Liver (tissue), 9 donors: Measurements from ENCODE around the gene C1QL2. TPM values are rescaled to one million over a fixed set of nuclear protein-coding genes. Genes with fewer than 3 reads are reported as not detected.

Source experiments
- DNase-seq: peaks from one replicate; pipeline ENCODE4 v3.0.0-alpha.2; 2017; ENCODE audit warnings: low spot score
- H3K27ac ChIP-seq, 2 donors: one replicate each; pipeline ENCODE4 v1.7.0; 2013; ENCODE audit warnings: inconsistent platforms in 2 of 2, low read length in 2 of 2, control low read depth in 1 of 2, low read depth in 1 of 2, mild to moderate bottlenecking in 1 of 2
- H3K27me3 ChIP-seq, 4 donors: one replicate each; pipeline versions ENCODE4 v1.6.1 to v1.7.0; 2013; ENCODE audit warnings: low read length in 3 of 4, inconsistent platforms in 1 of 4, mild to moderate bottlenecking in 1 of 4, moderate library complexity in 1 of 4; ENCODE audit not compliant: control insufficient read depth in 4 of 4, insufficient read depth in 4 of 4
- H3K36me3 ChIP-seq, 4 donors: one replicate each; pipeline versions ENCODE4 v1.6.1 to v1.7.0; 2013; ENCODE audit warnings: low read length in 3 of 4, mild to moderate bottlenecking in 3 of 4, low read depth in 1 of 4, moderate library complexity in 1 of 4; ENCODE audit not compliant: control insufficient read depth in 4 of 4, insufficient read depth in 3 of 4
- H3K4me1 ChIP-seq, 4 donors: one replicate each; pipeline versions ENCODE4 v1.6.1 to v1.7.0; 2013; ENCODE audit warnings: low read length in 3 of 4, mild to moderate bottlenecking in 3 of 4, moderate library complexity in 1 of 4; ENCODE audit not compliant: control insufficient read depth in 4 of 4, insufficient read depth in 4 of 4
- H3K4me3 ChIP-seq, 3 donors: one replicate each; pipeline versions ENCODE4 v1.6.1 to v1.7.0; 2013; ENCODE audit warnings: low read length in 3 of 3, control low read depth in 1 of 3, low read depth in 1 of 3, mild to moderate bottlenecking in 1 of 3
- H3K9ac ChIP-seq, 2 donors: one replicate each; pipeline ENCODE4 v1.7.0; 2013; ENCODE audit warnings: low read length in 2 of 2, mild to moderate bottlenecking in 2 of 2, moderate library complexity in 2 of 2, control low read depth in 1 of 2, low read depth in 1 of 2
- H3K9me3 ChIP-seq, 4 donors: one replicate each; pipeline versions ENCODE4 v1.6.1 to v1.7.0; 2013; ENCODE audit warnings: low read length in 3 of 4; ENCODE audit not compliant: control insufficient read depth in 4 of 4
- CTCF ChIP-seq: fragments of 150-350 bp; IDR thresholded peaks from 2 replicates; pipeline ENCODE4 v1.5.1; 2017; ENCODE audit warnings: improper control_type of control experiment, low read depth, low read length; ENCODE audit not compliant: missing input control
- EGR1 ChIP-seq, 2 donors: IDR thresholded peaks; 2 replicates each; pipeline ENCODE4 v1.6.1; 2016 to 2018; ENCODE audit warnings: antibody characterized with exemption in 2 of 2, low read depth in 2 of 2
- FOXA1 ChIP-seq: IDR thresholded peaks from 2 replicates; pipeline ENCODE4 v1.6.1; 2016; ENCODE audit warnings: antibody characterized with exemption
- FOXA2 ChIP-seq: IDR thresholded peaks from 2 replicates; pipeline ENCODE4 v1.6.1; 2016; ENCODE audit warnings: antibody characterized with exemption
- GABPA ChIP-seq, 2 donors: IDR thresholded peaks in 1 of 2; conservative IDR thresholded peaks in 1 of 2; 2 replicates each; pipeline ENCODE4 v1.6.1; 2016; ENCODE audit warnings: antibody characterized with exemption in 2 of 2, mild to moderate bottlenecking in 1 of 2, moderate library complexity in 1 of 2
- HNF4A ChIP-seq, 2 donors: conservative IDR thresholded peaks; 2 replicates each; pipeline ENCODE4 v1.6.1; 2016; ENCODE audit warnings: antibody characterized with exemption in 2 of 2, mild to moderate bottlenecking in 2 of 2
- HNF4G ChIP-seq: IDR thresholded peaks from 2 replicates; pipeline ENCODE4 v1.6.1; 2016; ENCODE audit warnings: antibody characterized with exemption
- JUND ChIP-seq, 2 donors: IDR thresholded peaks; 2 replicates each; pipeline ENCODE4 v1.6.1; 2016; ENCODE audit warnings: antibody characterized with exemption in 2 of 2
- MAX ChIP-seq: IDR thresholded peaks from 2 replicates; pipeline ENCODE4 v1.6.1; 2016; ENCODE audit warnings: antibody characterized with exemption
- NR2F2 ChIP-seq: IDR thresholded peaks from 2 replicates; pipeline ENCODE4 v1.6.1; 2016; ENCODE audit warnings: antibody characterized with exemption
- RAD21 ChIP-seq, 2 donors: IDR thresholded peaks; 2 replicates each; pipeline ENCODE4 v1.6.1; 2016; ENCODE audit warnings: antibody characterized with exemption in 2 of 2, mild to moderate bottlenecking in 2 of 2
- SP1 ChIP-seq: IDR thresholded peaks from 2 replicates; pipeline ENCODE4 v1.6.1; 2018; ENCODE audit warnings: antibody characterized with exemption, mild to moderate bottlenecking
- TAF1 ChIP-seq: conservative IDR thresholded peaks from 2 replicates; pipeline ENCODE4 v1.6.1; 2016; ENCODE audit warnings: antibody characterized with exemption, mild to moderate bottlenecking
- YY1 ChIP-seq: IDR thresholded peaks from 2 replicates; pipeline ENCODE4 v1.6.1; 2016; ENCODE audit warnings: antibody characterized with exemption, mild to moderate bottlenecking
- WGBS: extraction: QIAGEN DNeasy Blood & Tissue Kit; methylation state at CpG from one replicate; pipeline ENCODE4 v1.1.7; 2013; 5-methylcytosine and 5-hydroxymethylcytosine counted together
- polyA plus RNA-seq, 2 donors: library from polyadenylated mRNA; stranded (reverse) in 1 of 2; unstranded in 1 of 2; fragments of 200-250 nt in 1 of 2; fragments of >200 nt in 1 of 2; fragmentation: Nextera tagmentation in 1 of 2; extraction: Ambion mirVana in 1 of 2; gene quantifications; one replicate each; pipeline versions ENCODE4 v1.2.1 to v1.2.3, GENCODE V29; 2013 to 2015
- total RNA-seq, 2 donors: library from RNA; depleted of rRNA; stranded (reverse); fragments of >200 nt; gene quantifications; one replicate each; pipeline ENCODE4 v1.2.3, GENCODE V29; 2014
- TF ChIP-seq, protein P1 (sequence below): IDR thresholded peaks from 2 replicates; pipeline ENCODE4 v1.6.1; 2016; ENCODE audit warnings: antibody characterized with exemption
- TF ChIP-seq, protein P2 (sequence below): IDR thresholded peaks from 2 replicates; pipeline ENCODE4 v1.6.1; 2016; ENCODE audit warnings: antibody characterized with exemption, mild to moderate bottlenecking
- donor health status: healthy.
- donor health status: healthy.
- donor health status: healthy.
- donor health status: healthy.
- donor health status: healthy.

The C1QL2 gene
- total and polyA plus RNA-seq, 4 donors, result not detected

DNA sequence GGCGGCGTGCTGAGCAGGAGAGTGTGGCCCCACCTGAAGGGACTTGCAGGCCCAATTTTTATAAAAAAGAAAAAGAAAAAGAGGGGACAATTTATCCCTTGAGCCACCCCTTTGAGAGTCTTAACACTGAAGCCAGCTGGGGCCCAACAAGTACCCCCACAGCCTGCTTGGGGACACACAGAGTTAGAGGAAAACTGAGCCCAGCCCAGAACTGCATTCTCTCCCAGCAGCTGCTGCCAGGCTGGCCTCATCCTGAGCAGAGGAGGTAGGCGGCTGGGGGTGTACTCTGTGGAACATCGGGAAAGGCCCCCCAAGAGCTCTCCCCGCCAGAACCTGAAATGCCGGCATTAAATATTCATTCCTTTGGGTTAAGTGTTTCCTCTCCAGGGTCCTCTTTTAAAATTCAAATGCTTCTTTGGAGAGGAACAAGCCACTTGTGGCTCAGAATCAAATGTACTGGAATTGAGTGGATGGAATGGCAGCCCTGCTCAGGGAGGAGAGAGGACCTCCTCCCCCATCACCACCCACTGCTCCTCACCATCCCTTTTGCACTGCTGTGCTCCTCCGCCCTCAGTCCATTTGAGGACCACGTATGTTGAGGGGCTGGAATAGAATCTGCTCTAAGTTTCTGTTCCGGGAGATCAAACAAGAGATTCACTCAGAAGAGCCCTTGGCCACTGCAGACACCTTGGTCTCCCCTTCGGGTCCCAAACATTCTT is 45.6 kb downstream of the C1QL2 start:
- TF ChIP-seq HNF4G (no peak), EGR1 (IDR thresholded peaks at IDR 0.05; ENCODE audit: low read depth in 2 of 2) (no peak), YY1 (no peak), GABPA (IDR thresholded peaks at IDR 0.05 in 1 of 2, conservative IDR thresholded peaks at IDR 0.05 in 1 of 2) (no peak), TAF1 (no peak), SP1 (no peak), JUND (IDR thresholded peaks at IDR 0.05) (no peak), FOXA2 (no peak)
- TF ChIP-seq, protein P1, sequence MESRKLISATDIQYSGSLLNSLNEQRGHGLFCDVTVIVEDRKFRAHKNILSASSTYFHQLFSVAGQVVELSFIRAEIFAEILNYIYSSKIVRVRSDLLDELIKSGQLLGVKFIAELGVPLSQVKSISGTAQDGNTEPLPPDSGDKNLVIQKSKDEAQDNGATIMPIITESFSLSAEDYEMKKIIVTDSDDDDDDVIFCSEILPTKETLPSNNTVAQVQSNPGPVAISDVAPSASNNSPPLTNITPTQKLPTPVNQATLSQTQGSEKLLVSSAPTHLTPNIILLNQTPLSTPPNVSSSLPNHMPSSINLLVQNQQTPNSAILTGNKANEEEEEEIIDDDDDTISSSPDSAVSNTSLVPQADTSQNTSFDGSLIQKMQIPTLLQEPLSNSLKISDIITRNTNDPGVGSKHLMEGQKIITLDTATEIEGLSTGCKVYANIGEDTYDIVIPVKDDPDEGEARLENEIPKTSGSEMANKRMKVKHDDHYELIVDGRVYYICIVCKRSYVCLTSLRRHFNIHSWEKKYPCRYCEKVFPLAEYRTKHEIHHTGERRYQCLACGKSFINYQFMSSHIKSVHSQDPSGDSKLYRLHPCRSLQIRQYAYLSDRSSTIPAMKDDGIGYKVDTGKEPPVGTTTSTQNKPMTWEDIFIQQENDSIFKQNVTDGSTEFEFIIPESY, result no peak

DNA sequence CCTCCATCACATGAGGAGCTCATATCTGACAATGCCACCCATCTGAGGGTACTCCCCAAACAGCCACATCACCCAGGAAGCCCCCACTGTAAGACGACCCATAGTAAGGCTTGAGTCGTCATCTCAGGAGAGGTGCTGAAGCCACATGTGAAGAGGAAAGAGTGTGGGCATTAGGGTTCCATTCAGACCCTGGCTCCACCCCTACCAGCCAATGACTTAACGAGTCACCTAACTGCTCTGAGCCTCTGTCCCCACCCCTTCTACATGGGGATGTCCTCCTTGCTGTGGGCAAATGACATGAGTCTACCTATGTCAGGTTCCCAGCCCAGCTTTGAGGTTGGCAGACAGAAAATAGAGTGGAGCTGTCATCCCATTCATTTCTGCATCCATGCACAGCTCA is 46.3 kb downstream of the C1QL2 start:
- no peak overlapping the region for H3K4me3 ChIP-seq
- no peaks in the 10 kb centered on the region for H3K4me1 ChIP-seq
- WGBS, result 51% methylated on average over 3 of the region's 3 CpGs
- H3K36me3 ChIP-seq, result no peaks in the 10 kb centered on the region
- peak; percentile 17 for DNase-seq
- H3K27me3 ChIP-seq, result no peaks in the 10 kb centered on the region
- H3K9ac ChIP-seq, result no peak overlapping the region
- peaks cover 0 to 10% (median 7%) of the 10 kb centered on the region in 4 donors for H3K9me3 ChIP-seq
- TF ChIP-seq YY1 (no peak), HNF4A (conservative IDR thresholded peaks at IDR 0.05) (no peak), JUND (IDR thresholded peaks at IDR 0.05) (no peak), FOXA1 (no peak)
- H3K27ac ChIP-seq, result no peak overlapping the region

More for the DNA sequence above, 45.6 kb downstream of the C1QL2 start:
- WGBS, result 61% methylated on average over 10 of the region's 10 CpGs
- Histone ChIP-seq H3K27me3 (no peaks in the 10 kb centered on the region), H3K36me3 (no peaks in the 10 kb centered on the region), H3K4me1 (no peaks in the 10 kb centered on the region), H3K27ac (no peak overlapping the region), H3K9me3 (peaks cover 0 to 10% (median 7%) of the 10 kb centered on the region in 4 donors), H3K9ac (no peak overlapping the region), H3K4me3 (no peak overlapping the region)
- peak; percentile 25 for DNase-seq

DNA sequence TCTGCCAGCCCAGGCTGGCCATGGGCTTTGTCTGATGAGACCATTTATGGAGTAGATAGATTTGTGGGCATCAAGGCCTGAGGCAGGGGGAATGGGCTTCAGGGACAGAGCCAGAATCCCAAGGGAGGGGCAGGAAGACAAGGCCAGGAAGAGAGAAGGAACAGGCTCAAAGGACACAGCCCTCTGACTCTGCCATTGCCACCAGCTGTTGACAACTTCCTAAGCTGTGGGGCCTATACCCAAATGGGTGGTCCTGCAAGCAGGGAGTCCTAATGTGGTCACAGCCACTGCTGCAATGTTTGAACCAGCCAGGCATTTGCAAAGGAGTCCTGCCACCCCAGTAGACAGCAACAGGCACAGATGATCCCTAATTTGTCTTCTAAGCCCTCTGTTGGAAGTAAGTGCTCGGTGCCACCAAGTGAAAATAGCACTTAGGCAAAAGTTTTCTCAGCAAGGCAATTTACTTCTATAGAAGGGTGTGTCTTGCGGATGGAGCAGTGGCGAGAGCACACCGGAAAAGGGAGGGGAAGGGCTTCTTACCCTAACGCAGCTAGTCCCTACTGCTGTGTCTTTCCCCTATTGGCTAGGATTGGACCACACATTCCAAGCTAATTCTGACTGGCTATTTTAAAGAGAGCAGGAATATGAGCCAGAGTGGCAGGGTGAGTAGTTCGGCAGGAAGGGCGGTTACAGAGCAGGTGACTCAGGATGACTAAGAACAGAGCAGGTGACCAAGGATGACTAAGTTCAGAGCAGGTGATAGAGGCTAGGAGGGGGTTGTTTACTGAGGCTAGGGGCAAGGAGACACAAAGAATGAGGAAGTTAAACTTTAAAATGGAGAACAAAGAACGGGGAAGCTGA is 47.2 kb downstream of the C1QL2 start:
- no peaks in the 10 kb centered on the region for H3K27me3 ChIP-seq
- no peak overlapping the region for H3K9ac ChIP-seq
- peaks cover 0 to 10% (median 7%) of the 10 kb centered on the region in 4 donors for H3K9me3 ChIP-seq
- WGBS, result 72% methylated on average over 8 of the region's 8 CpGs
- DNase-seq, result peak; percentile 19
- H3K36me3 ChIP-seq, result no peaks in the 10 kb centered on the region
- no peak overlapping the region for H3K4me3 ChIP-seq
- no peak overlapping the region for H3K27ac ChIP-seq
- H3K4me1 ChIP-seq, result no peaks in the 10 kb centered on the region
- TF ChIP-seq RAD21 (IDR thresholded peaks at IDR 0.05), result no peak
- TF ChIP-seq, protein P2, sequence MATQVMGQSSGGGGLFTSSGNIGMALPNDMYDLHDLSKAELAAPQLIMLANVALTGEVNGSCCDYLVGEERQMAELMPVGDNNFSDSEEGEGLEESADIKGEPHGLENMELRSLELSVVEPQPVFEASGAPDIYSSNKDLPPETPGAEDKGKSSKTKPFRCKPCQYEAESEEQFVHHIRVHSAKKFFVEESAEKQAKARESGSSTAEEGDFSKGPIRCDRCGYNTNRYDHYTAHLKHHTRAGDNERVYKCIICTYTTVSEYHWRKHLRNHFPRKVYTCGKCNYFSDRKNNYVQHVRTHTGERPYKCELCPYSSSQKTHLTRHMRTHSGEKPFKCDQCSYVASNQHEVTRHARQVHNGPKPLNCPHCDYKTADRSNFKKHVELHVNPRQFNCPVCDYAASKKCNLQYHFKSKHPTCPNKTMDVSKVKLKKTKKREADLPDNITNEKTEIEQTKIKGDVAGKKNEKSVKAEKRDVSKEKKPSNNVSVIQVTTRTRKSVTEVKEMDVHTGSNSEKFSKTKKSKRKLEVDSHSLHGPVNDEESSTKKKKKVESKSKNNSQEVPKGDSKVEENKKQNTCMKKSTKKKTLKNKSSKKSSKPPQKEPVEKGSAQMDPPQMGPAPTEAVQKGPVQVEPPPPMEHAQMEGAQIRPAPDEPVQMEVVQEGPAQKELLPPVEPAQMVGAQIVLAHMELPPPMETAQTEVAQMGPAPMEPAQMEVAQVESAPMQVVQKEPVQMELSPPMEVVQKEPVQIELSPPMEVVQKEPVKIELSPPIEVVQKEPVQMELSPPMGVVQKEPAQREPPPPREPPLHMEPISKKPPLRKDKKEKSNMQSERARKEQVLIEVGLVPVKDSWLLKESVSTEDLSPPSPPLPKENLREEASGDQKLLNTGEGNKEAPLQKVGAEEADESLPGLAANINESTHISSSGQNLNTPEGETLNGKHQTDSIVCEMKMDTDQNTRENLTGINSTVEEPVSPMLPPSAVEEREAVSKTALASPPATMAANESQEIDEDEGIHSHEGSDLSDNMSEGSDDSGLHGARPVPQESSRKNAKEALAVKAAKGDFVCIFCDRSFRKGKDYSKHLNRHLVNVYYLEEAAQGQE, result no peak
- TF ChIP-seq HNF4G, result no peak
- no peak for TF ChIP-seq NR2F2
- TF ChIP-seq MAX, result no peak
- no peak for TF ChIP-seq YY1
- TF ChIP-seq GABPA (IDR thresholded peaks at IDR 0.05 in 1 of 2, conservative IDR thresholded peaks at IDR 0.05 in 1 of 2), result no peak
- no peak for TF ChIP-seq HNF4A (conservative IDR thresholded peaks at IDR 0.05)
- no peak for TF ChIP-seq CTCF
- TF ChIP-seq SP1, result no peak
- no peak for TF ChIP-seq FOXA1
